ENCODE measurements around the gene SYCE1L. TPM values are rescaled to one million over a fixed set of nuclear protein-coding genes. Genes with fewer than 3 reads are reported as not detected.

SYCE1L gene
- total and polyA plus RNA-seq, 9 of the 15 experiments (the other 6 are each of a cell fraction or from before 2014, with no cell fraction given), result 0.54 to 2.7 (median 1.1) TPM; not detected in 5

GRCh38 chr16:77213542-77214106, 14.4 kb downstream of the SYCE1L start (continued):
- TF ChIP-seq ID3 (CRISPR knock-in tag; IDR thresholded peaks at IDR 0.05) (no peak), ID3 (tag; IDR thresholded peaks at IDR 0.05) (no peak), STAT5B (CRISPR knock-in tag; IDR thresholded peaks at IDR 0.05) (no peak), ZFP91 (CRISPR knock-in tag; IDR thresholded peaks at IDR 0.05) (no peak), BRF1 (IDR thresholded peaks at IDR 0.05; ENCODE audit: borderline replicate concordance, extremely low read depth, insufficient read length) (no peak), UBTF (IDR thresholded peaks at IDR 0.05; ENCODE audit: borderline replicate concordance in 1 of 2, low read depth in 2 of 2, low read length in 2 of 2) (no peak), RHOXF2B (CRISPR knock-in tag; conservative IDR thresholded peaks at IDR 0.05) (no peak), TCFL5 (CRISPR knock-in tag; conservative IDR thresholded peaks at IDR 0.05) (no peak)

All from K562 (cell line).